ENCODE measurements around the gene ROR2. TPM values are rescaled to one million over a fixed set of nuclear protein-coding genes. Genes with fewer than 3 reads are reported as not detected.

The ROR2 gene
- total RNA-seq, 1 experiment from 2014 or later, result 5.9 TPM

DNA sequence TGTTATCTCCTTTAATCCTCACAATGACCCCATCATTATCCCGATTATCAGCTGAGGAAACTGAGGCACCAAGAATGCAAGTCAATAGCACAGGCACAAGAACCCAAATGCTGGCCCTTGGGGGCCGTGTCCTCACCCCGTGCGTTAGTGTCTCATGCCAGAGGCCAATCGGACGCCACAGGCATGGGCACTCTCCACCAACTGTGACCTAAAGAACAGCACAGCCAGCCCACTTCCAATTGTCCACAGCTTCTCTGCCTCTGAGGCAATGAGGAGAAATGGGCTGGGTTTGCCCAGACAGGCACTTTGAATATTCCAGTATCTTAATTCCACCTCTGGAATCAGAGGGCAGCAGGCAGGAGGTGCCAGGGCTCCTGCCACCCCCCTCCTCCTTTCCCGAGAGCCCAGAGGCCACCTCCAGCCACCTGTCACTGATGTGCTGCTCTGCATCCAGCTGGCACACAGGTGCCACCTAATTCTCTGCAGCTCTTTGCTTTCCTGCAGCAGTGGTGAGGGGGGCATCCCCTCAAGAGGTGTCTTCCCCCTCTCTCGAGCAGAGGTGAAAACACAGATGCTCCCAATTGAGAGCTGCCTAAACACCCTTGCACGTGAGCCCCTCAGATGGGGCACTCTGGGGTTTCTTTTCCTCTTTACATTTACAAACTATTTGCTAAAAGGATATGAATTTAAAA lies 107.5 kb downstream of the ROR2 start:
- ATAC-seq (no peak), DNase-seq (ENCODE audit: low read depth, low spot score) (no peak)
- no peak for TF ChIP-seq SIN3A (IDR thresholded peaks at IDR 0.05; ENCODE audit: borderline replicate concordance, insufficient read depth, low read depth, low read length)
- TF ChIP-seq, protein P1, sequence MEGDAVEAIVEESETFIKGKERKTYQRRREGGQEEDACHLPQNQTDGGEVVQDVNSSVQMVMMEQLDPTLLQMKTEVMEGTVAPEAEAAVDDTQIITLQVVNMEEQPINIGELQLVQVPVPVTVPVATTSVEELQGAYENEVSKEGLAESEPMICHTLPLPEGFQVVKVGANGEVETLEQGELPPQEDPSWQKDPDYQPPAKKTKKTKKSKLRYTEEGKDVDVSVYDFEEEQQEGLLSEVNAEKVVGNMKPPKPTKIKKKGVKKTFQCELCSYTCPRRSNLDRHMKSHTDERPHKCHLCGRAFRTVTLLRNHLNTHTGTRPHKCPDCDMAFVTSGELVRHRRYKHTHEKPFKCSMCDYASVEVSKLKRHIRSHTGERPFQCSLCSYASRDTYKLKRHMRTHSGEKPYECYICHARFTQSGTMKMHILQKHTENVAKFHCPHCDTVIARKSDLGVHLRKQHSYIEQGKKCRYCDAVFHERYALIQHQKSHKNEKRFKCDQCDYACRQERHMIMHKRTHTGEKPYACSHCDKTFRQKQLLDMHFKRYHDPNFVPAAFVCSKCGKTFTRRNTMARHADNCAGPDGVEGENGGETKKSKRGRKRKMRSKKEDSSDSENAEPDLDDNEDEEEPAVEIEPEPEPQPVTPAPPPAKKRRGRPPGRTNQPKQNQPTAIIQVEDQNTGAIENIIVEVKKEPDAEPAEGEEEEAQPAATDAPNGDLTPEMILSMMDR (IDR thresholded peaks at IDR 0.05), result no peak
- TF ChIP-seq, protein P2, sequence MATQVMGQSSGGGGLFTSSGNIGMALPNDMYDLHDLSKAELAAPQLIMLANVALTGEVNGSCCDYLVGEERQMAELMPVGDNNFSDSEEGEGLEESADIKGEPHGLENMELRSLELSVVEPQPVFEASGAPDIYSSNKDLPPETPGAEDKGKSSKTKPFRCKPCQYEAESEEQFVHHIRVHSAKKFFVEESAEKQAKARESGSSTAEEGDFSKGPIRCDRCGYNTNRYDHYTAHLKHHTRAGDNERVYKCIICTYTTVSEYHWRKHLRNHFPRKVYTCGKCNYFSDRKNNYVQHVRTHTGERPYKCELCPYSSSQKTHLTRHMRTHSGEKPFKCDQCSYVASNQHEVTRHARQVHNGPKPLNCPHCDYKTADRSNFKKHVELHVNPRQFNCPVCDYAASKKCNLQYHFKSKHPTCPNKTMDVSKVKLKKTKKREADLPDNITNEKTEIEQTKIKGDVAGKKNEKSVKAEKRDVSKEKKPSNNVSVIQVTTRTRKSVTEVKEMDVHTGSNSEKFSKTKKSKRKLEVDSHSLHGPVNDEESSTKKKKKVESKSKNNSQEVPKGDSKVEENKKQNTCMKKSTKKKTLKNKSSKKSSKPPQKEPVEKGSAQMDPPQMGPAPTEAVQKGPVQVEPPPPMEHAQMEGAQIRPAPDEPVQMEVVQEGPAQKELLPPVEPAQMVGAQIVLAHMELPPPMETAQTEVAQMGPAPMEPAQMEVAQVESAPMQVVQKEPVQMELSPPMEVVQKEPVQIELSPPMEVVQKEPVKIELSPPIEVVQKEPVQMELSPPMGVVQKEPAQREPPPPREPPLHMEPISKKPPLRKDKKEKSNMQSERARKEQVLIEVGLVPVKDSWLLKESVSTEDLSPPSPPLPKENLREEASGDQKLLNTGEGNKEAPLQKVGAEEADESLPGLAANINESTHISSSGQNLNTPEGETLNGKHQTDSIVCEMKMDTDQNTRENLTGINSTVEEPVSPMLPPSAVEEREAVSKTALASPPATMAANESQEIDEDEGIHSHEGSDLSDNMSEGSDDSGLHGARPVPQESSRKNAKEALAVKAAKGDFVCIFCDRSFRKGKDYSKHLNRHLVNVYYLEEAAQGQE (IDR thresholded peaks at IDR 0.05; ENCODE audit: insufficient read depth in 1 of 2, low read depth in 2 of 2, low read length in 1 of 2), result no peak
- no peak for TF ChIP-seq TCF7L2 (IDR thresholded peaks at IDR 0.05; ENCODE audit: low read depth, low read length)
- no peak for TF ChIP-seq POLR2AphosphoS5 (IDR thresholded peaks at IDR 0.05; ENCODE audit: low read depth, low read length)
- ChIA-PET CTCF (no interaction called here), POLR2A (no interaction called here)
- no peak overlapping the region for H3K27ac ChIP-seq (ENCODE audit: low read length)
- H3K9me3 ChIP-seq (ENCODE audit: control insufficient read depth, insufficient read depth, low read depth, low read length), result no peaks in the 10 kb centered on the region
- no peaks in the 10 kb centered on the region; the same call in 1 of the 2 replicates for H3K4me1 ChIP-seq (ENCODE audit: control insufficient read depth, insufficient read depth, low read length)
- no peaks in the 10 kb centered on the region for H3K36me3 ChIP-seq (ENCODE audit: control insufficient read depth, insufficient read depth, low read length)
- no peak overlapping the region for H3K4me3 ChIP-seq (ENCODE audit: low read depth in 2 of 2, low read length in 2 of 2)
- intact Hi-C loops (cut with micrococcal nuclease; ENCODE audit: unreplicated experiment), result no loop called here
- in situ Hi-C loops (cut with HindIII; ENCODE audit: low pct_unique_long_range_greater_than_20kb, low sequenced_read_pairs), result no loop called here
- no TSS peak for BruUV-seq (replicated peaks)
- H3K27me3 ChIP-seq (ENCODE audit: control insufficient read depth, insufficient read depth, low read length), result no peaks in the 10 kb centered on the region

DNA sequence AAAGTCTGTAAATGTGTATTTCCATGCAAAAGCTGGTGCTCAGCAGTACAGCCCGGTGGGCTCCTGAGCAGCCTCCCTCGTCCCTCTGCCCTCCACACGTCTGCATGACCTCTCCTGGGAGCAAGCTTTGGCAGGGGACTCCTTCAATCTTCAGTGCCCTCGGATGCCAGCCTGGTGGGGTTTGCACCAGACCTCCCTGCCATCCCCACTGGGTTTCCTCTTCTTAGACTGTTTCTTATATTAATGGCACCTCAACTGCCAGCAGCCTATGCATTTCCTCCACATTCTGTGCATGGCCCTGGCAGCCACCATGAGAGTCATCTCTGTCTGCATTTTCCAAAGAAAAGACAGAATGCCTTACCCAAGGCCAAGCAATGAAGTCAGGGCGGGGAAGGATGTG lies 108.4 kb downstream of the ROR2 start:
- H3K27ac ChIP-seq (ENCODE audit: low read length), result no peak overlapping the region
- H3K9me3 ChIP-seq (ENCODE audit: control insufficient read depth, insufficient read depth, low read depth, low read length), result no peaks in the 10 kb centered on the region
- TF ChIP-seq, protein P1 (IDR thresholded peaks at IDR 0.05), result no peak
- TF ChIP-seq TCF7L2 (IDR thresholded peaks at IDR 0.05; ENCODE audit: low read depth, low read length) (no peak), POLR2AphosphoS5 (IDR thresholded peaks at IDR 0.05; ENCODE audit: low read depth, low read length) (no peak), SIN3A (IDR thresholded peaks at IDR 0.05; ENCODE audit: borderline replicate concordance, insufficient read depth, low read depth, low read length) (no peak)
- TF ChIP-seq, protein P2 (IDR thresholded peaks at IDR 0.05; ENCODE audit: insufficient read depth in 1 of 2, low read depth in 2 of 2, low read length in 1 of 2), result no peak
- H3K4me3 ChIP-seq (ENCODE audit: low read depth in 2 of 2, low read length in 2 of 2), result no peak overlapping the region
- DNase-seq (ENCODE audit: low read depth, low spot score) (no peak), ATAC-seq (no peak)
- no peaks in the 10 kb centered on the region for H3K27me3 ChIP-seq (ENCODE audit: control insufficient read depth, insufficient read depth, low read length)
- intact Hi-C loops (cut with micrococcal nuclease; ENCODE audit: unreplicated experiment), result no loop called here
- BruUV-seq (replicated peaks), result no TSS peak
- H3K36me3 ChIP-seq (ENCODE audit: control insufficient read depth, insufficient read depth, low read length), result no peaks in the 10 kb centered on the region
- CTCF ChIA-PET, result no interaction called here
- H3K4me1 ChIP-seq (ENCODE audit: control insufficient read depth, insufficient read depth, low read length), result no peaks in the 10 kb centered on the region; the same call in 1 of the 2 replicates
- POLR2A ChIA-PET, result no interaction called here
- in situ Hi-C loops (cut with HindIII; ENCODE audit: low pct_unique_long_range_greater_than_20kb, low sequenced_read_pairs), result no loop called here

Measured in Panc1 (cell line).